HG03442 (cell line): Measurements from ENCODE around the gene MICAL2.

Experiments
- ATAC-seq: cut with Tn5 transposase; IDR thresholded peaks from one replicate; pipeline ENCODE4 v1.9.1; 2021; ENCODE audit warnings: mild to moderate bottlenecking, moderate library complexity; ENCODE audit not compliant: unreplicated experiment

The MICAL2 gene

DNA sequence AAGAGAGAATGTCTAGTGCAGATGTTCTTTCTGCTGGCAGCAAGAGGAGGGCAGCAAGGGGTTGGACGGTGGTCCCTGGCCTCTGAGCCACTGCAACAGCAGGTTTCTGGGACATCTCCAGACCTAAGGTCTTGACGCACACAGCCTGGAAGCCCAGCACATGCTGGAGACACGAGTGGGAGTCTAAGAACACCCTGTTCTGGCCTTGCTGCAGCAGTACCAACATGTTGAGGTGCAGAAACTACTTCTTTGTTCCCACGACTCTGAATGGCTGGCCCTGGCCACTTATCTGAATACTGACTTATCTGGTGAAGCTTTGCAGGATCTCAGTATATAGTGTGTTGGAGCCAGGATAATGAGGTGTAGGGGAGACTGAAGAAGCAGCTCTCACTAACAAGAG, 6.8 kb downstream of the MICAL2 start:
- no peak for ATAC-seq

DNA sequence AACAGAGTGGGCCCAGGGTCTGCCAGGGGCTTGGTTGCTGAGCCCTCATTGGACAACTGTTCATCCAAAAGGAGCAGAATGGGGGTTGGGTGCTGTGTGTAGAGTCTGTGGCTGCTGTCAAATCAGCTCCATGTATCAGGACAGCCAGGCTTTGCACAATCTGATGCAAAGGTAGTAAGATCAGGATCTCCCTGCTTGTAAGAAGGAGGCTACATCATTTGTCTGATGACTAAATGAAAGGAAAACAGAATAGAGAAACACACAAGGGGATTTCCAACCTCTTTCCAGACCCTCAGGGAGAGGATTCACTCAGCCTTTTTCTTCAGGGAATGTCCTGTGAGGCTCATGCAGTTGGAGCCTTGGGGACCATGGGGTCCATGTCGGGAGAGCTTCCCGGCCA, 7.2 kb downstream of the MICAL2 start:
- ATAC-seq = no peak

DNA sequence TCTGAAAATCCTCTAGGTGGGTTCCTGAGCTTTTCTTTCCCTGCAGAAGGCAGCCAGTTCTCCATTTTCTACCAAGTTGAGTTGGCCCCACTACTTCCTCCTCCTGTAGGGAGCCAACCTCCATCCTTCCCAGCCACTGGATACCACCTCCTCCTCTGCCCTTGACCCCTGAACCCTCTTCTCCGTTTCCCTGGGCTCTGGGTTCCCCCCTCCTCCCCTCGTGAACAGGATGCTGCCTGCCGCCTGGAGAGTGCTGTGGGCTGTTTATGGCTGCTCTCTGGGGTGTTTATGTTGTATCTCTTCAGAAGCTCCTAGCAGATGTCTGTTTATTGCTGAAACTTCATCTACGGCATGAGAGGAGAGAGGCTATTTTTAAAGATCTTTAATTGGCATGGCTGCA, 8.6 kb downstream of the MICAL2 start:
- ATAC-seq = no peak

DNA sequence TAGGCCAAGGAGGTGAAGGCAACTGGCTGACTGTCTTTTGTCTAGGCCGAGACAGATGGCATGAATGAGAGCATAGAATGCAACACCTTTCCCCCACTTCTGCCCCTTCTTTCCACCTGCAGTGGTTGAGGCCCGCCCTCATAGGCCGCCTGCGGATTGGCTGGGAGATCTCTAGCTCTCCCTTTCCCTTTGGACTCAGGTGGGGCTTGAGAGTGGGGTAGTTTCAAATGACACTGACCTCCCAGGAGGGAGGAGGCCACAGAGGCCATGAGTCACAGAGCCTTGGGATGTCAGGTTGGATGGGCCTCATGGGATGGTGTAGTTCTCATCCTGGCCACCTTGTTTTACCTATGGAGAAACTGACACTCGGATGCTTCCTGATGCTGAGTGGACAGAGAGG, 9.1 kb downstream of the MICAL2 start:
- no peak for ATAC-seq

DNA sequence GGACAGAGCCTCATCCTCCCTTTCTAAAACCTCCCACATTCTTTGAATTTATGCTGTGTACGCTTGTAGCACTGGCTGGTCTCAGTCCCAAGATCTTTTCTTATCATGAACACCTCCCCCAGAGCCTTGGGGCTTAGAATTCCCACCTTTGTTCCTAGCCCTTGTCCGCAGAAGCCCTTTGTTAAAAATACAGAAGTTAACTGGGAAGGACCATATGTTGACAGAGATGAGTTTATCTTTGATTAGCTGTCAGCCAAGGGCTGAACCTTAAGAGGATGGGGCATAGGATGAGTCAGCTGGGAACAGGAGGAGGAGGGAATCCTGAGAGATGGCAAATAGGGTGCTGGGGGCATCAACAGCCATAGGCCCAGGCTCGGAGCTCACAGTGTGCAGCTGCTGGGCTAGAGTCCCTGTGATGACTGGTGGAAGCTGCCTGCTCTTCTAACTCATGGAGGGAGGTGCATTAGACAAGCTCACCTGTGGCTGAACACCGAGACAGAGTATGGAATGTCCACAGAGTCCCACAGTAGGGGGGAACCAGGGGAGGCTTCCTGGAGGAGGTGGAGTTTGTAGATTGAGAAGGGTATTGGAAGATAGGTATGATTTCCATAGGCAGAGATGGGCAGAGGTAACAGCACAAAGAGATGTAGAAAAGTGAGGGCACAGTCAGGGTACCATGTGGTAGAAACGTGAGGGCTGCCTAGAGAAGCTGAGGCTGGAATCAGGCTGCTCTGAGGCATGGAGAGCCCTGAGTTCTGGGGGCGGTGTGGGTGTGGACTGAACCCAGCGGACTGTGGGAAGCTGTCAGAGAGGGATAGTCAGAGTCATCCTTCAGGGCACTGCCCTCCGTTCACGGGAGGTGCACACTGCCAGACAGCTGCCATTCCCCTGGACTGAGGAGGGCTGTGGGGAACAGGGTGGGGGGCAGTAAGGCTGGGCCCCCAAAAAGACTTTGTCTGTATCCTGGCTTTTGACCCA, 9.9 kb downstream of the MICAL2 start:
- no peak for ATAC-seq

DNA sequence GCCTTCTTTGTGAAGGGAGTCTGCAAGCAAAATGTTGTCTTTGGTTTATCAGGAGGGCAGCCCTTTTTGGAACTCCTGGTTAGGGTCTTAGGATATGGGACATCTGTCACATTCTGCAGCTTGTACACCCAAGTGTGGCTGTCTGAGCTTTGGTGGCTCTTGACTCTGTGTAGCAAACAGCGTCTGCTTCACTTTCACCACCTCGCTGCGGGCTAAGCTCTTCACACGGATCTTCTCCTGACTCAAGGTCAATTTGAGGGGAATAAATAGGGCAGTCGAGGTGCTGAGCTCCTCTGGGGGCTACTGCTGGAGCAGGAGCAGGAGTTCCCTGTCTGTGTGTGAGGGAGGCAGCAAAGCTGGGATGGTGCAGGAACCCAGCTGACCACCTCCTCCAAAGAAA, 10.6 kb downstream of the MICAL2 start:
- no peak for ATAC-seq

DNA sequence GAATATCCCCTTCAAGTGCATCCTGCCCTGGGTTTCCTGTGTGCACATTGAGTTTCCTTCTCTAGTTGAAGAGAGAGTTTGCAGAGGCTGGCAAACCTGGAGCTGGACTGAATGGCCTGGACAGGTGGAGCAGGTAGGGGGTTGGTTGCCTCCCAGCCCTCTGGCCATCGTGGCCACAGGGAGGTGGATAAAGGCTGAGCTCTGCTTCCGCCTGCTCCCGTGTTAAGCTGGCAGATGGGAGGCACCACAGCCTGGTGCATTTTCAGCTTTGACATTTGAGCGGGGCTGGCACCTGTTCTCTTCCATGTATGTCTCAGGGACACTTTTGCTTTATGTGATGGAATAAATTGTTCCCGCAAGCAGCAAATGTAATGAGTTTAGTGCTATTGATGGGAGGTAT, 11.1 kb downstream of the MICAL2 start:
- no peak for ATAC-seq

DNA sequence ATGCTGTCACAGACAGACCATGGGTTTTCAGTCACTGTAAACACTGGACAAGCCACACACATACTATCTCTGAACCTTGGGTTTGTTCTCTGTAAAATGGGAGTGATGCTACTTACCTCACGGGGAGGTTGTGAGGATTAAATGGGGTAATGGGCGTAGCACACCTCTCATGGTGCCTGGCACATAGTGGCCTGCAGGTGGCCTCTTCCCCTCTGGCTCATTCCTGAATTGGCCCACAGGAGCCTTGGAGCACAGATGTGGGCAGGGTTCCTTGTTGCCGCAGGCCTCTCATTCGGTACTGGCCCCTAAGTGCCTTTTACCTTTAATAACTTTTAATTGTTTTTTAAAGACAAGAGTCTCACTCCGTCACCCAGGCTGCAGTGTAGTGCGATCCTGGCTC, 11.7 kb downstream of the MICAL2 start:
- no peak for ATAC-seq

DNA sequence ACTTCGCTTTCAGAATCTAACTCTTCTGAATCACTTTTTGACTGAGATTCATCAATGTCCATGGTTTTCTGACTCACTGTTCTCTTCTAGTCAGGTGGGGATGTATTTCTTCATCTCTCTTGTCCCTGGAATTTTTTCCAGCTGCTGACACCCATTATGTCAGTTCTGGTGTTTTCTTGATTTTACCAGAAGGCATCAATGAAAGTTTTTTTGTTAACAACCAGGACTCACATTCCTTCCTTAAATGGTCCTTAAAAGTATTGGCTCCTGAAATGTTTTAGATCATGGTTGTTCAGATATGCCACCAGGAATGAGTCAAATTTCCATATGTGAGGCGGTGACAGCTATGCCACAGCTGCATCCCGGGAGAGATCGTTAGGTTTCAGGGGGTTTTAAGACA, 12.9 kb downstream of the MICAL2 start:
- ATAC-seq = no peak

DNA sequence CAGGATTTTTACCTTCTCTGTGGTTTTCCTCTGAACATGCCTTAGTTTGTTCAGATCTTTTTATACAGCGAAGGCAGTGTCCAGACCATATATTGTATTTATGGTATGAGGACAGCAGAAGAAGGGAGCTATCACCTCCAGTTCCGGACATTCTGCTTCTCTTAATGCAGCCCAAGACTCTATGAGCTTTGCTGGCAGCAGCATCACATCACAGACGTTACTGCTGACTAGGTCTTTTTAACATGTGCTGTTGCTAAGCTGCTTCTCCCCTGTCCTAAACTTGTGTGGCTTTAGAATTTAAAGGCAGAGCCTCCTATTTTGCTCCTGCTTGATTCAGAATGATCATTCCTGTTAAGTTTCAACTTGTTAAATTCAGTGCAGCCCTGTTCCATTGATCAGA, 13.4 kb downstream of the MICAL2 start:
- ATAC-seq = no peak

DNA sequence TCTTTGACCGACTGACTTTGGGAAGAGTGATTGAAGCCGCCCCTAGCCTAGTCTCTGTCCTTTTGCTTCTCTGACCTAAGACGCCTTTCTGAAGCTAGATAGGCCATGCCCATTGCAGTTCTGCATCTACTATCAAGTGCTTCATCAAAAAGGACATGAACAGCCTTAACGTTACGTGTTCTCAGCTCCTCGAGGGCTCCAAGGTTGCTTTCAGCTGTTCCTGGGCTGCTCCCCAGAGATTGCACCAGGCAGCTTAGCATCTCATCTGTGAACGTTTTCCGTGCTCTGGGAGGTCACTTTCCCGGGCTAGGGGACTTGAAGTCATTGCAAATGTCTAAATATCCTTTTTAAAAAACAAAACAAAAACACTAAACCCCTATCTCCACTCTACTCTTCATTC, 13.9 kb downstream of the MICAL2 start:
- ATAC-seq = no peak

DNA sequence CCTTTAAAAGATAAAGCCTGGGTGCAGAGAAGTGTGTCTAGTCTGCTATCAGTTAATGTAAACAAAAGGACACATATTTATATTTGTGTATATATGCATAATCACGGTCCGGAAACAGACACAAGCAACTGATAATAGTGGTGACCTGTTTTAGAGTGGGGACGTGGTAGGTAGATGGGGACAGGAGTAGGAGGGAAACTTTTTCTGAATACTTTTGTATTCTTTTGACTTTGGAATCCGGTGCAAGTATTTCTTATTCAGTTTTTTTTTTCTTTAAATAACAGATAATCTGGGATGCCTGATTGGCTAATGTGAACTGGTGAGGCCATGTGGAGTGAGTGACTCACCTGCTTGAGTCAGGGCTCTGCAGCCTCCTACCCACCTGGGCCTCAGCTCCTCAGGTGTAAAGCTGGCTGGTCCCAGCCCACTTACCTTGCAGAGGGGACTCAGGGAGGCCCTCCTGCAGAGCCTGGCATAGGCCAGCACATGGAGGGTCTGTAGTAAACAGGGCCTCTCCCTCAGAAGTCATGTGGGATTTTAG, 15.3 kb downstream of the MICAL2 start:
- ATAC-seq = no peak

DNA sequence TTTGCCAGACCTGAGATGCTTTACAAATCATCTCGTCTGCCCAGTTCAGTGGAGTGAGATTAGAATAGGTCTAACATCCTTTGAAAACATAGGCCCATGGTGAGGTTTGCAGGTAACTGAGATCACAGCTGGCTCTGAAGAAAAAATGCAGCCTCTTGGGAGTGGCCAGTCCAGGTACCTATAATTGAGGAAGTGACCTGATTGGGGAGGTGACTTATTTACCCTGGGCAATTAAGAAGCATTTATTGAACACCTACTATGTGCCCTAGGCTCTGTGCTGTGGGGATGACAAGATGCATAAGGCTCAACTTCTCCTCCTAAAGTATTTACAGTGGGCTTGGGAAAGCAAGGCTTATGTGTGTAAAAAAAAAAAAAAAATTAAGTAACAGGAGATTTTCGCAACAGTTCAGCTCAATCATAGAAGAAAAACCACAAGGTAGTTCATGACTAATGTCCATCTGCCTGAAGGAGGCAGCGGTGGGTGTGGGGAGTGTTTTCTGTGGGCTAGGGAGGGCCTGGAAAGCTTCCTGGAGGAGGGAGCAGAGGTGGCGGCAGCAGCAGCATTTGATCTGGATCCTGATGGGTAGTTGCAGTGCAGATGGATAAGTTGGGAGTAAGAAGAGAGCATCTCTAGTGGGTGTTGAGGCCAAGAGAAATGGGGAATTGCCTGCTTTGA, 16.1 kb downstream of the MICAL2 start:
- no peak for ATAC-seq

DNA sequence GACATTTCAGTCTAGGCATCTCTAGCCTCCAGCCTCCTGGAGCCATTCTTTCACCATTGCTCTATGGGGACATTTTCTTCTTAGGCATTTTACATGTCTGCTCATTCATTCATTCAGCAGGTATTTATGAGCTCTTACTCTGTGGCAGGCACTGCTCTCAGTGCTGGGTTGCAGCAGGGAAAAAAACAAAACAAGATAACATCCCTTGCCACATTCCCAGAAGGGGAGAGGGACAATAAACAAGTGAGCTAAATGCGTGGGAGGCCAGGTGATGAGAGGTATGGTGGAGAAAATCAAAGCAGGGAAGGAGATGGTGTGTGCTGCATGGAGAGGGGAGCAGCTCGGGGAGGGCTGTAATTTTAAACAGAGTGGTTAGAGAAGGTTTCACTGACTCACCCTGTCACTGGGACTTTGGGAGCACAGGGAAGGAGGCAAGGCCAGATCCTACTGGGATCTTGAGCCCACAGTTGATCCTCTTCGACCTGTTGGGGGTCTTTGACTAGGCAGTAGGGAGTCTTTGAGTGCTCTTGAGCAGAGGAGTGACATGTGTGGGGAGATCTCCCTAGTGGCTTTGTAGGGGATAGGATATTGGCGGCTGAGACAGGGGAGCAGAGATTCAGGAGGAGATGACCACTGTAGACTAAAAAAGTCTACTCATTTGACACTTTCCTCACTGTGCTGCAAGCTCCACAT, 17.0 kb downstream of the MICAL2 start:
- no peak for ATAC-seq

DNA sequence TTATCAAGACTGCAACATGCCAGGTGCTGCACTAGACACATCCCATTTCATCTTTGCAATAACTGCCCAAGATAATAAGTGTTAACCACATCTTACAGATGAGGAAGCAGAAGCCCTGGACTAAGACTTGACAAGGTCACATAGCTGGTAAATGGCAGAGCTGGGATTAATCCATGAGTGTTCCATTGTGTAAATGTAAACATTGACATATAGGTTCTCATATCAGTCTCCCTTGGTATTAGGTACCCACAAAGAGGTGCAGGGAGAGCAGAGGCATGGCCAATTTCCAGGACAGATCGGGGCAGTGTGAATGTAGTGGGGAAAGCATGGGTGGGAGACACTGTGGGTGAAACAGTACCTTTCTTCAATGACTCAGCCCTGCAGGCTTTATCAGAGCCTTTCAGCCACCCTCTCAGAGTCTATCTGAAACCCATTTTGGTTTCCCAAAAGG, 17.9 kb downstream of the MICAL2 start:
- no peak for ATAC-seq

DNA sequence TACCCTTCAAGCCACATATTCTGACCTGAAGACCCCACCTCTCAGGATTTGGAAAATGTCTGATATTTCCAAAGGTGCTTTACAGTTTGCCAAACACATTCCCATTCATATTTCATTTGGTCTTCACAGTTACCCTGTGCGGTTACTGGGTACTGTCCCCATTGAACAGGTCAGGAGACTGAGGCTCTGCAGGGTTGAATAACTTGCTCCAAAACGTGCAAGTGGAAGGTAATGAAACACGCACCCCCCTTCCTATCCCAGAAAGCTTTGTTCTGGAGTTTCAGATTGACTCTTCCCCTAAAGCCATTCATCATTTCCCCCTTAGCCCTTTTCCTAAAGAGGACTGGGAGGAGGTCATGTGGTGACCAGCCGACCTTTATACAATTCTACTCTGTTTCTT, 18.8 kb downstream of the MICAL2 start:
- no peak for ATAC-seq

DNA sequence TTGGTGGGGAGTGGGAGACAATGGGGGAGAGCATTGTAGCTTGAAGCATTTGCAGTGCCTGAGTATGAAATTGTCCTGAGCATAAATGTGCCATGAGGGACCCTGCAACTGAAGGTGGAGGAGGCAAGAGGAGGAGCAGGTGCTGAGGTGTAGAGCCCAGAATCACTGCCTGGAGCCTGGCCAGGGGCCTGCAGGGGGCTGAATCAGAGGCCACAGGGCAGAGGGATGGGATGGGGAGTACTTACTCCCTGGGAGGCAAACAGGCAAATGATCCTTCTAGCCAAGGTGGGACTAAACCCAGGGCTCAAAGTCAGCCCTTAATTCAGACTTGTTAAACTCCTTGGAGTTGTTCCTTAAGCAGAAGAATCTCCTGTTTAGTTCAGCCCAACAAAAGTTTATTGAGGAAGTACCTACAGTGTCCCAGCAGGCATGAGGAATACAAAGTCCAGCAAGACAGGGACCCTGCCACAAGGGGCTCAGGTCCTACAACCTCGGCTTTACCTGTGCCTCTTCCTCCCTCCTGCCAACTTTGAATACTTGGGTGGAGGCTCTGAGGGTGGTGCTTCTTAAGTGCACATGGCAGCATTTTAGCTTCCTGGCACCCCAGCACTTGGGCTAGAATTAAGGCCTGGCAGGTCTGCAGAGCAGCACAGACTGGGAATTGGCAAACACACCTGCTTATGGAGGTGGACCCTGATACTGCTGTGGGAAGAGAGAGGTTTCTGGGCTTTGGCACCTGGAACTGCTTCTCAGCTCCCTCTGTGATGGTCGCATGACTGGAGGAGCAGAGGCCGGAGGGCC, 20.0 kb downstream of the MICAL2 start:
- no peak for ATAC-seq

DNA sequence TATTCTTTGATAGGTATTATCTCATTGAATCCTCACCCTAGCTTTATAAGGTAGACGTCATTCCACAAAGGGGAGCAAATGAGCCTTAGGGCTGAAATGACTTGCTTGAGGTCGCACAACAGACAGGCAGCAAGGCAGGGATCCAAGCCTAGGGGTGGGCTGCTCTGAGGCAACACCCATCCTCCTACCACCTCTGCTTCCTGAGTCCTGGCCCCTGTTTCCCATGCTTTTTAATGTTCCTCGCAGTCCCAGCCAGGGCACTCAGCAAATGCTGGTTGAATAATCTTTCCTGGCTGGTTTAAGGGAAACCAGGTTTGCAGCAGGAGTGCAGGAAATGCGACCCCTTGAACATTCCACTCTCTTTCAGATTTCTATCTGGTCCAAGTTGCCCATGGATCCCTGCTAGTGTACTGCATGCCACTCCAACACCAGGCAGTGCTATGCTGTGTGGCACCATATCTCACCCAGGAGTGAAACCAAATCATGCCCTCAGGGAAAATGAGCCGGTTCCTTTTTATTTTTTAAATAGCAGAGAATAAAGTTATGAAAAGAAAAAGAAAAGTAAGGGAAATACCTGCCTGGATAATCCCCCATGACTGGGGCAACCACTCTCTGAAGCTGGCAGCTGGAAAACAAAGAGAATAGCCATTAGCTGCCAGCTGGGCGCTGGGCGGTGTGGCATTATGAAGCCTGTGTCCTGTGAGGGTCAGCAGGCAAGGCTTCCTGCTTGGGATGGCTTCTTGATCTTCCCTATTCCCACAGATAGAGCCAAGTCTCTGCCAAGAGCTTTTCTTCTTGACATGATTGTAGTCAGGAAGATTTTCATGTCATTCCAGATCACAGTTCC, 21.8 kb downstream of the MICAL2 start:
- ATAC-seq = no peak

DNA sequence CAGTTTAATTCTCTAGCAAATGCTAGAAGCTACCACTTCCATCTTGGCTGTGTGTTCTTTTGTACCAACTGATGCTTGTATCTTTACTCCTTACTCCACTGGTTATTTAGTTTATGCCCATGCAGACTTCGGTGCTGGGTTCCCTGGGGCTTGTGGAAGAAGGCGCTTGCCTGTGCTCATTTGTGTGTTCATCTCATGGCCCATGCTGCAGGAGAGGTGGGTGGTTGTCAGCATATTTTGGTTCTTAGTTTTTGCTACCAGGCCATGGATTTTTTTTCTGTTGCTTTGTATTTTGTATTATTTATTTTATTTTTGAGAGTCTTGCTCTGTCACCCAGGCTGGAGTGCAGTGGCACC, 22.4 kb downstream of the MICAL2 start:
- ATAC-seq = no peak
